ENCODE measurements around the gene CAT.

The CAT gene

DNA sequence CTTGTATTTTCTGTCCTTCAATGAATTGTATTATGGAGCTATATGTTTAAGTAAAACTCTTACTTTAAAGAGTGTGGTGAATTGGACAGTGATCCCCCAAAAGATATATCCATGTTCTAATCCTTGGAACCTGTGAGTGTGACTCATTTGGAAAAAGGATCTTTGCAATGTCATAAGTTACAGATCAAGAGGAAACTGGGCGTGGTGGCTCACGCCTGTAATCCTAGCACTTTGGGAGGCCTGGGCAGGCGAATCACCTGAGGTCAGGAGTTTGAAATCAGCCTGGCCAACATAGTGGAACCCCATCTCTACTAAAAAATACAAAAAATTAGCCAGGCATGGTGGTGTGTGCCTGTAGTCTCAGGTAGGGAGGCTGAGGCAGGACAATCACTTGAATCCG is 38.1 kb downstream of the CAT start:
- Histone ChIP-seq H3K4me1 (ENCODE audit: insufficient read depth, low read length, poor library complexity, severe bottlenecking) (no peaks in the 10 kb centered on the region), H3K79me2 (ENCODE audit: insufficient read depth, low read length) (no peaks in the 10 kb centered on the region), H3F3A (ENCODE audit: low read depth) (no peaks in the 10 kb centered on the region), H2AFZ (ENCODE audit: low read length) (no peak overlapping the region), H3K27me3 (ENCODE audit: insufficient read depth, low read length, poor library complexity, severe bottlenecking) (no peaks in the 10 kb centered on the region), H3K36me3 (ENCODE audit: insufficient read depth, low read length) (peaks cover 17% of the 10 kb centered on the region), H3K4me3 (ENCODE audit: low read length, poor library complexity, severe bottlenecking) (no peak overlapping the region), H3K4me2 (ENCODE audit: low read depth, low read length, poor library complexity, severe bottlenecking) (no peak overlapping the region), H4K20me1 (ENCODE audit: insufficient read depth, low read length, poor library complexity, severe bottlenecking) (no peaks in the 10 kb centered on the region), H3K9me2 (replicated peaks; ENCODE audit: low read depth, low read length) (no peaks in the 10 kb centered on the region), H3K9me3 (ENCODE audit: insufficient read depth, low read depth, low read length) (no peaks in the 10 kb centered on the region), H3K9ac (ENCODE audit: low read depth, low read length, poor library complexity, severe bottlenecking) (no peak overlapping the region)
- TF ChIP-seq, protein P1, sequence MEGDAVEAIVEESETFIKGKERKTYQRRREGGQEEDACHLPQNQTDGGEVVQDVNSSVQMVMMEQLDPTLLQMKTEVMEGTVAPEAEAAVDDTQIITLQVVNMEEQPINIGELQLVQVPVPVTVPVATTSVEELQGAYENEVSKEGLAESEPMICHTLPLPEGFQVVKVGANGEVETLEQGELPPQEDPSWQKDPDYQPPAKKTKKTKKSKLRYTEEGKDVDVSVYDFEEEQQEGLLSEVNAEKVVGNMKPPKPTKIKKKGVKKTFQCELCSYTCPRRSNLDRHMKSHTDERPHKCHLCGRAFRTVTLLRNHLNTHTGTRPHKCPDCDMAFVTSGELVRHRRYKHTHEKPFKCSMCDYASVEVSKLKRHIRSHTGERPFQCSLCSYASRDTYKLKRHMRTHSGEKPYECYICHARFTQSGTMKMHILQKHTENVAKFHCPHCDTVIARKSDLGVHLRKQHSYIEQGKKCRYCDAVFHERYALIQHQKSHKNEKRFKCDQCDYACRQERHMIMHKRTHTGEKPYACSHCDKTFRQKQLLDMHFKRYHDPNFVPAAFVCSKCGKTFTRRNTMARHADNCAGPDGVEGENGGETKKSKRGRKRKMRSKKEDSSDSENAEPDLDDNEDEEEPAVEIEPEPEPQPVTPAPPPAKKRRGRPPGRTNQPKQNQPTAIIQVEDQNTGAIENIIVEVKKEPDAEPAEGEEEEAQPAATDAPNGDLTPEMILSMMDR (conservative IDR thresholded peaks at IDR 0.05; ENCODE audit: low read length), result no peak
- no peak for TF ChIP-seq EZH2phosphoT487 (IDR thresholded peaks at IDR 0.05; ENCODE audit: borderline replicate concordance)

DNA sequence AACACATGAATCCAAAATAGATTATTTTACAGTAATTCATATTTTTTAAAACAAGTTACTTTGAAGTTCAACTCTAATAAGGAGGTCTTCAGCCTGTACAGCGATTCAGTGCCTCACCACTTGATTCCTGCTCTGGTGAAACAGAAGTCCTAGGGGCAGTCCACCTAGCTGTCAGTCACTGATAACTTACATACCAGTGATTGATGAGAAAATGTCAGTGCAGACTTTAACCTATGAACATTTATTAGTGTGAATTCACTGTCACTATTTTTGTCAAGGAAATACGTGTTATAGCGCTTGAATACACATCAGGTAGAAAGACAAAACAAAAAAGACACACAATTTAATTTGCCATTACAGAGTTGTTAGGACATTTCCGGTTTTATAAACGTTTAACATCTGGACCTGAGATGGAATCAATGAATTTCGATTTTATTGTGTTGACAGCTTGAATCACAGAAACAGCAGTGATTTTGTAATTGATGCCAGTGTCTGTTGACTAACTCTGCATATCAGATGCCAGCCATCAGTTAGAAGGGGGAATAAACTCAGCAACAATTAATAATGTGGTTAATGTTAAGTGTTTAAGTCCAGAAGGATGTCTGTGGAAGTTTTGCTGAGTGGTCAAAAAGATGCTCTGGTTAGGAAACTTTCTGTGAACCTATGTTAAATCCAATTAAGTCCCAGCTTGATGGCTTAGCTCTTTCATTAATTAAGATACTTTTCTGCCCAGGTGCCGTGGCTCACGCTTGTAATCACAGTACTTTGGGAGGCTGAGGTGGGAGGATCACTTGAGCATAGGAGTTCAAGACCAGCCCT is 40.3 kb downstream of the CAT start:
- Histone ChIP-seq H3K36me3 (ENCODE audit: insufficient read depth, low read length) (peaks cover under 1% of the 10 kb centered on the region; the same call in 1 of the 2 replicates), H3K79me2 (ENCODE audit: insufficient read depth, low read length) (no peaks in the 10 kb centered on the region), H4K20me1 (ENCODE audit: insufficient read depth, low read length, poor library complexity, severe bottlenecking) (no peaks in the 10 kb centered on the region), H3F3A (ENCODE audit: low read depth) (no peaks in the 10 kb centered on the region), H3K4me2 (ENCODE audit: low read depth, low read length, poor library complexity, severe bottlenecking) (no peak overlapping the region), H3K9ac (ENCODE audit: low read depth, low read length, poor library complexity, severe bottlenecking) (no peak overlapping the region), H3K9me2 (replicated peaks; ENCODE audit: low read depth, low read length) (no peaks in the 10 kb centered on the region), H3K9me3 (ENCODE audit: insufficient read depth, low read depth, low read length) (no peaks in the 10 kb centered on the region), H3K27me3 (ENCODE audit: insufficient read depth, low read length, poor library complexity, severe bottlenecking) (no peaks in the 10 kb centered on the region), H3K4me1 (ENCODE audit: insufficient read depth, low read length, poor library complexity, severe bottlenecking) (no peaks in the 10 kb centered on the region), H3K4me3 (ENCODE audit: low read length, poor library complexity, severe bottlenecking) (no peak overlapping the region), H2AFZ (ENCODE audit: low read length) (no peak overlapping the region)
- TF ChIP-seq, protein P1 (conservative IDR thresholded peaks at IDR 0.05; ENCODE audit: low read length), result no peak
- no peak for TF ChIP-seq EZH2phosphoT487 (IDR thresholded peaks at IDR 0.05; ENCODE audit: borderline replicate concordance)

DNA sequence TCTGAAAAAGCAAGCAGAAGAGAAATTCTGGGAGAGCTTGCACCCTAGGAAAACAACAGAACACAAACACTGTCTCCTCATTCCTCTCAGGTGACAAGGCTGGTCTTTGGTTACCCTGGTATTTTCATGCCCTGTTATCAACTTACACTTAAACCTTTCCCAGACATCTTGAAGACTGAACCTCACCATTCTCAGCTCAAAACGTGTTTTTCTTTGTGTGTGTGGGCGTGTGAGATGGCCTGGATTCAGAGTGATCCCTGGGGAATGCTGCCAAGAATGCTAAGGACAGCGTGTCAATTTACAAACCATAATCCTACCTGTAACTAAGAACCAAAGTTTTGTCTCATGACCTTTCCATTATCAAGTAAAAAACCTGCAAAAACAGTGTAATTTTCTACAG is 41.6 kb downstream of the CAT start:
- H3K9ac ChIP-seq (ENCODE audit: low read depth, low read length, poor library complexity, severe bottlenecking), result no peak overlapping the region
- no peaks in the 10 kb centered on the region for H3K27me3 ChIP-seq (ENCODE audit: insufficient read depth, low read length, poor library complexity, severe bottlenecking)
- TF ChIP-seq, protein P1 (conservative IDR thresholded peaks at IDR 0.05; ENCODE audit: low read length), result no peak
- TF ChIP-seq EZH2phosphoT487 (IDR thresholded peaks at IDR 0.05; ENCODE audit: borderline replicate concordance), result no peak
- no peaks in the 10 kb centered on the region for H4K20me1 ChIP-seq (ENCODE audit: insufficient read depth, low read length, poor library complexity, severe bottlenecking)
- H3K4me3 ChIP-seq (ENCODE audit: low read length, poor library complexity, severe bottlenecking), result no peak overlapping the region
- H3K9me3 ChIP-seq (ENCODE audit: insufficient read depth, low read depth, low read length), result no peaks in the 10 kb centered on the region
- H3K79me2 ChIP-seq (ENCODE audit: insufficient read depth, low read length), result no peaks in the 10 kb centered on the region
- no peaks in the 10 kb centered on the region for H3K4me1 ChIP-seq (ENCODE audit: insufficient read depth, low read length, poor library complexity, severe bottlenecking)
- no peaks in the 10 kb centered on the region for H3K9me2 ChIP-seq (replicated peaks; ENCODE audit: low read depth, low read length)
- no peak overlapping the region for H2AFZ ChIP-seq (ENCODE audit: low read length)
- H3F3A ChIP-seq (ENCODE audit: low read depth), result no peaks in the 10 kb centered on the region
- no peaks in the 10 kb centered on the region for H3K36me3 ChIP-seq (ENCODE audit: insufficient read depth, low read length)
- H3K4me2 ChIP-seq (ENCODE audit: low read depth, low read length, poor library complexity, severe bottlenecking), result no peak overlapping the region
